ENCODE results near the gene SLC4A5. TPM values are rescaled to one million over a fixed set of nuclear protein-coding genes. Genes with fewer than 3 reads are reported as not detected.

Gene SLC4A5
- total and polyA plus RNA-seq, 11 donors = 0.36 to 4.1 (median 1.6) TPM

DNA sequence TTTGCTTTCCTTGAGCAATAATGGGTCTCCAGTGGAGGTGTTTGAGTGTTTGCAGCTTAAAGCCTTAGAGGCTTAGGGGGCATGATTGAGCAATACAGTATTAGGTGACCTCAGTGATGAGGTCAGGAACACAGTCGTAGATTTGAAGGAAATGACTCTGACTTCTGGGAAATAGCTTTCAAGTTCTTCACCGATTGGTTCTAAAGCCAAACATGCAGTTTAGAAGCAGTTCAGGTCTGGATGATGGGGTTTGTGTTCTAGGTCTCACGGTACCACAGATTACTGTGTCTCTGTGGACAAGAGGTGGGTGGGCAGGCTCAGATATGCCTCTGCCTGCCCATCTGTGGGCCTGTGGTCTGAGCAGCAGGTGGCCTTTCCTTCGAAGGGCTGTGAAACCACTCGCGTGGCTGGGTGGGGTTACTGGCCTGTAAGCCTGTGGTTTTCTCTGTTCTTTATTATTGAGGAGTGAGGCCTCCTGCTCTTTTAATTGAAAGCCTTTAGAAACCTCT lies 137.0 kb downstream of the SLC4A5 start:
- H3K36me3 ChIP-seq = peaks cover 0 to 55% (median 29%) of the 10 kb centered on the region in 9 donors
- WGBS, 4 donors = 59 to 76% (median 65%) methylated on average over 6 of the region's 6 CpGs
- peaks cover 0 to 68% (median 22%) of the 10 kb centered on the region in 12 donors for H3K4me1 ChIP-seq
- no peak for DNase-seq
- no peaks in the 10 kb centered on the region for H3K27me3 ChIP-seq
- H3K4me3 ChIP-seq = peak overlapping the region in 1 of 12 donors; percentile 21
- ATAC-seq = peak in 3 of 4 donors; percentile 55 to 59 (median 57)
- peak overlapping the region in 6 of 12 donors; percentile 21 to 91 (median 39) for H3K27ac ChIP-seq
- H3K9me3 ChIP-seq = no peaks in the 10 kb centered on the region
- TF ChIP-seq, protein P1, sequence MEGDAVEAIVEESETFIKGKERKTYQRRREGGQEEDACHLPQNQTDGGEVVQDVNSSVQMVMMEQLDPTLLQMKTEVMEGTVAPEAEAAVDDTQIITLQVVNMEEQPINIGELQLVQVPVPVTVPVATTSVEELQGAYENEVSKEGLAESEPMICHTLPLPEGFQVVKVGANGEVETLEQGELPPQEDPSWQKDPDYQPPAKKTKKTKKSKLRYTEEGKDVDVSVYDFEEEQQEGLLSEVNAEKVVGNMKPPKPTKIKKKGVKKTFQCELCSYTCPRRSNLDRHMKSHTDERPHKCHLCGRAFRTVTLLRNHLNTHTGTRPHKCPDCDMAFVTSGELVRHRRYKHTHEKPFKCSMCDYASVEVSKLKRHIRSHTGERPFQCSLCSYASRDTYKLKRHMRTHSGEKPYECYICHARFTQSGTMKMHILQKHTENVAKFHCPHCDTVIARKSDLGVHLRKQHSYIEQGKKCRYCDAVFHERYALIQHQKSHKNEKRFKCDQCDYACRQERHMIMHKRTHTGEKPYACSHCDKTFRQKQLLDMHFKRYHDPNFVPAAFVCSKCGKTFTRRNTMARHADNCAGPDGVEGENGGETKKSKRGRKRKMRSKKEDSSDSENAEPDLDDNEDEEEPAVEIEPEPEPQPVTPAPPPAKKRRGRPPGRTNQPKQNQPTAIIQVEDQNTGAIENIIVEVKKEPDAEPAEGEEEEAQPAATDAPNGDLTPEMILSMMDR (IDR thresholded peaks at IDR 0.05) = no peak
- no peak for TF ChIP-seq POLR2A (IDR thresholded peaks at IDR 0.05)
- intact Hi-C loops (cut with DNase I) = no loop called here

DNA sequence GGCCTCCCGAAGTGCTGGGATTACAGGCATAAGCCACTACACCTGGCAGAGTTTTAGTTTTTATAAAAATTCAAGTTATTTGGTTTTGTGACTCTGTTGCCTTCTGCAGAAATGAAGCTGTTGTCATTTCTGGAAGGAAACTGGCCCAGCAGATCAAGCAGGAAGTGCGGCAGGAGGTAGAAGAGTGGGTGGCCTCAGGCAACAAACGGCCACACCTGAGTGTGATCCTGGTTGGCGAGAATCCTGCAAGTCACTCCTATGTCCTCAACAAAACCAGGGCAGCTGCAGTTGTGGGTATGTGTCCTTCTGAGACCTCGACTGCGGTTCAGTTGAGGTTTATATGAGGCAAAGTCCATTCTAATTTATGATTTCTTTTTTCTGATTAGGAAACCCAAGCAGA lies 137.6 kb downstream of the SLC4A5 start:
- H3K36me3 ChIP-seq = peaks cover 0 to 48% (median 22%) of the 10 kb centered on the region in 9 donors
- no peak for DNase-seq
- H3K27me3 ChIP-seq = no peaks in the 10 kb centered on the region
- 67 to 80% (median 70%) methylated on average over 6 of the region's 6 CpGs for WGBS, 4 donors
- peak overlapping the region in 3 of 12 donors; percentile 41 to 91 (median 41) for H3K27ac ChIP-seq
- no peak for TF ChIP-seq POLR2A (IDR thresholded peaks at IDR 0.05)
- TF ChIP-seq, protein P1 (IDR thresholded peaks at IDR 0.05) = no peak
- ATAC-seq = no peak
- peak overlapping the region in 1 of 12 donors; percentile 21 for H3K4me3 ChIP-seq
- peaks cover 0 to 75% (median 25%) of the 10 kb centered on the region in 12 donors for H3K4me1 ChIP-seq
- H3K9me3 ChIP-seq = no peaks in the 10 kb centered on the region
- intact Hi-C loops (cut with DNase I) = no loop called here

DNA sequence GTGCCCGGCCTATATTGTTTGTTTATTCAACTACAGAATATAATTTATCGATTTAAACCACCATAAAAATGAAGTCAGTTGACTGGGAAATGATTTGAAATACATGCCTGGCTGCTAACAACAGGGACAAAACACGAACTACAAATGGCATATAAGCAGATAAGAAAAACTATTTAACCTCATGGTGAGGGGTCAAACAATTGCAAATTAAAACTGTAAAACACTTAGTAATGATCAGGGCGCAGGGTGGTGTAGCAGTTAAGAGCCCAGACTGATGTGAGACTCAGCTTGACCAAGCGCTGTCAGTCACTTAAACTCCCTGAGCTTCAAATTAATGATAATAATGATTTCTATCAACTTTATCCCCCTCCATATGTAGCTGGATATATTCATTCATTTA lies 138.1 kb downstream of the SLC4A5 start:
- DNase-seq (no peak), ATAC-seq (no peak)
- H3K27me3 ChIP-seq = no peaks in the 10 kb centered on the region
- intact Hi-C loops (cut with DNase I) = no loop called here
- peaks cover 0 to 79% (median 27%) of the 10 kb centered on the region in 12 donors for H3K4me1 ChIP-seq
- H3K36me3 ChIP-seq = peaks cover 0 to 44% (median 20%) of the 10 kb centered on the region in 9 donors
- H3K4me3 ChIP-seq = no peak overlapping the region
- H3K27ac ChIP-seq = peak overlapping the region in 2 of 12 donors; percentile 41 to 91
- whole genome bisulfite sequencing, 4 donors = 78 to 84% (median 80%) methylated on average over 5 of the region's 5 CpGs
- no peaks in the 10 kb centered on the region for H3K9me3 ChIP-seq
- TF ChIP-seq, protein P1 (IDR thresholded peaks at IDR 0.05) = no peak

DNA sequence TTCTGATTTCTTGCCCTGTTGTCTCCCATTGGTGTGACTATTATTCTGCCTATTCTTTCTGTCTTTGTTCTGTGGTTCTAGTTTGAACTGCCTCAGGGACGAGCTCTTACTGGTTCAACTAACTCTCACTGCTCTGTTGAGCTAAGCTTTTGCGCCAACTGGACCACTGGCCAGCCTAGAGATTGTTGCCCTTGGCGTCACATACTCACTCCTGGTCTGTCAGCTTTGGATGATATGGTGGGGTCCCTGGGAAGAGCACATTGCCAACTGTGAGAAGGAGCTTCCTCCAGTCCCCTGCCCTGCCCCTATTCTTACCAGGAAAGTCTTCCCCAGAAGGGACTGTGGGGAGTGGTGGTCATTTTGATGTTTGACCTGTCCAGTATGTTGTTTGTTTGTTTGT lies 138.8 kb downstream of the SLC4A5 start:
- Histone ChIP-seq H3K36me3 (peaks cover 0 to 37% (median 14%) of the 10 kb centered on the region in 9 donors), H3K27me3 (no peaks in the 10 kb centered on the region), H3K9me3 (no peaks in the 10 kb centered on the region), H3K27ac (peak overlapping the region in 4 of 12 donors; percentile 3 to 91 (median 31)), H3K4me3 (no peak overlapping the region), H3K4me1 (peaks cover 0 to 86% (median 32%) of the 10 kb centered on the region in 12 donors)
- intact Hi-C loops (cut with DNase I) = no loop called here
- 95 to 100% (median 96%) methylated on average over 3 of the region's 3 CpGs for WGBS, 4 donors
- TF ChIP-seq, protein P1 (IDR thresholded peaks at IDR 0.05) = no peak
- no peak for TF ChIP-seq POLR2A (IDR thresholded peaks at IDR 0.05)
- ATAC-seq (no peak), DNase-seq (no peak)

All from heart left ventricle (tissue), 16 donors.